ENCODE results near the gene HSCB. TPM values are rescaled to one million over a fixed set of nuclear protein-coding genes. Genes with fewer than 3 reads are reported as not detected.

Gene HSCB
- total RNA-seq, 1 donor from 2014 or later, result 12.0 TPM

GRCh38 chr22:28791124-28791523 lies 49.3 kb downstream of the HSCB start:
- no peak overlapping the region for H3K4me3 ChIP-seq
- H3K9me3 ChIP-seq, result no peaks in the 10 kb centered on the region
- intact Hi-C loops (cut with DNase I), result no loop called here
- no peak for ATAC-seq
- no peaks in the 10 kb centered on the region for H3K27me3 ChIP-seq
- DNase-seq, result no peak
- H3K36me3 ChIP-seq, result peaks cover 66% of the 10 kb centered on the region
- peaks cover 18% of the 10 kb centered on the region for H3K4me1 ChIP-seq
- no peak overlapping the region for H3K27ac ChIP-seq
- TF ChIP-seq CTCF (IDR thresholded peaks at IDR 0.05), result no peak

GRCh38 chr22:28791841-28792490 lies 50.1 kb downstream of the HSCB start:
- DNase-seq (no peak), ATAC-seq (no peak)
- H3K27me3 ChIP-seq, result no peaks in the 10 kb centered on the region
- no peak overlapping the region for H3K4me3 ChIP-seq
- H3K36me3 ChIP-seq, result peaks cover 66% of the 10 kb centered on the region
- H3K9me3 ChIP-seq, result no peaks in the 10 kb centered on the region
- H3K27ac ChIP-seq, result no peak overlapping the region
- TF ChIP-seq CTCF (IDR thresholded peaks at IDR 0.05), result no peak
- H3K4me1 ChIP-seq, result peaks cover 26% of the 10 kb centered on the region
- intact Hi-C loops (cut with DNase I), result no loop called here

GRCh38 chr22:28792491-28793383 lies 50.9 kb downstream of the HSCB start:
- Histone ChIP-seq H3K4me3 (no peak overlapping the region), H3K27me3 (no peaks in the 10 kb centered on the region), H3K9me3 (no peaks in the 10 kb centered on the region), H3K36me3 (peaks cover 66% of the 10 kb centered on the region), H3K27ac (no peak overlapping the region), H3K4me1 (peaks cover 34% of the 10 kb centered on the region)
- intact Hi-C loops (cut with DNase I), result no loop called here
- peak; percentile 28 for ATAC-seq
- no peak for TF ChIP-seq CTCF (IDR thresholded peaks at IDR 0.05)
- no peak for DNase-seq

GRCh38 chr22:28793976-28794584 lies 52.2 kb downstream of the HSCB start:
- Histone ChIP-seq H3K9me3 (no peaks in the 10 kb centered on the region), H3K27me3 (no peaks in the 10 kb centered on the region), H3K4me1 (peaks cover 46% of the 10 kb centered on the region), H3K27ac (no peak overlapping the region), H3K4me3 (no peak overlapping the region), H3K36me3 (peaks cover 58% of the 10 kb centered on the region)
- ATAC-seq (no peak), DNase-seq (no peak)
- TF ChIP-seq CTCF (IDR thresholded peaks at IDR 0.05), result no peak
- intact Hi-C loops (cut with DNase I), result no loop called here

GRCh38 chr22:28795071-28795693 lies 53.3 kb downstream of the HSCB start:
- H3K27ac ChIP-seq, result no peak overlapping the region
- peaks cover 57% of the 10 kb centered on the region for H3K36me3 ChIP-seq
- no peaks in the 10 kb centered on the region for H3K9me3 ChIP-seq
- no peak for ATAC-seq
- intact Hi-C loops (cut with DNase I), result no loop called here
- no peaks in the 10 kb centered on the region for H3K27me3 ChIP-seq
- H3K4me1 ChIP-seq, result peaks cover 46% of the 10 kb centered on the region
- H3K4me3 ChIP-seq, result peak overlapping the region; percentile 90
- no peak for DNase-seq
- TF ChIP-seq CTCF (IDR thresholded peaks at IDR 0.05), result no peak
